Omental fat pad (tissue), 4 donors: ENCODE results near the gene EML1. TPM values are rescaled to one million over a fixed set of nuclear protein-coding genes. Genes with fewer than 3 reads are reported as not detected.

Experiments used
- ATAC-seq: fragments of 150-250 bp; one replicate; pipeline ENCODE4 v1.9.1; 2016; ENCODE audit warnings: mild to moderate bottlenecking, moderate library complexity; ENCODE audit not compliant: low FRiP score
- DNase-seq: peaks from one replicate; pipeline ENCODE4 v3.0.0-alpha.2; 2019; ENCODE audit warnings: low spot score
- total RNA-seq, 4 donors: library from RNA; depleted of rRNA; stranded (reverse); fragments of >200 nt; gene quantifications; one replicate each; pipeline ENCODE4 v1.1.0, GENCODE V29; 2016
- TF ChIP-seq, protein P1 (sequence below), 3 donors: fragments of 450-650 bp; IDR thresholded peaks; one replicate each; pipeline ENCODE4 v1.5.1; 2016 to 2017; ENCODE audit warnings: antibody characterized with exemption in 3 of 3, mild to moderate bottlenecking in 3 of 3, moderate library complexity in 2 of 3

EML1 gene
- total RNA-seq, 4 donors from 2014 or later: 33.2 to 88.0 (median 43.5) TPM

DNA sequence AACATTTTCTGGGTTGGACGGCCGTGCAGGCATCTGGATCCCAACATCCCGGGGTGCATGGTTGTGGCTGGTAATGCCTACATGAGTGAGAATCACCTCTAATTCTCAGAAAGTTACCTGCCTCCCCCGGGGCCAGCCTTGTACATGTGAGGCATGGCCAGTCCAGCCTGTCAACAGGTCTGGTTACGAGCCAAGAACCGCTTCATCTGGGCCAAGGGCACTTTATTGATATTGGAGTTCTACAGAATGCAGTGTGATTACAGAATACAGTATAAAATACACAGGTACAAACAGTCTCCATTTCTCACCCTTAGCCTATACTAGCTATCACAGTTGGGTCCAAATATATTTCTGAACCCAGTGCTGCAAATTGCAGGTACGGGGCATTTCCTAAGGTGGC, 187.1 kb downstream of the EML1 start:
- no peak for ATAC-seq
- DNase-seq: no peak
- TF ChIP-seq, protein P1, sequence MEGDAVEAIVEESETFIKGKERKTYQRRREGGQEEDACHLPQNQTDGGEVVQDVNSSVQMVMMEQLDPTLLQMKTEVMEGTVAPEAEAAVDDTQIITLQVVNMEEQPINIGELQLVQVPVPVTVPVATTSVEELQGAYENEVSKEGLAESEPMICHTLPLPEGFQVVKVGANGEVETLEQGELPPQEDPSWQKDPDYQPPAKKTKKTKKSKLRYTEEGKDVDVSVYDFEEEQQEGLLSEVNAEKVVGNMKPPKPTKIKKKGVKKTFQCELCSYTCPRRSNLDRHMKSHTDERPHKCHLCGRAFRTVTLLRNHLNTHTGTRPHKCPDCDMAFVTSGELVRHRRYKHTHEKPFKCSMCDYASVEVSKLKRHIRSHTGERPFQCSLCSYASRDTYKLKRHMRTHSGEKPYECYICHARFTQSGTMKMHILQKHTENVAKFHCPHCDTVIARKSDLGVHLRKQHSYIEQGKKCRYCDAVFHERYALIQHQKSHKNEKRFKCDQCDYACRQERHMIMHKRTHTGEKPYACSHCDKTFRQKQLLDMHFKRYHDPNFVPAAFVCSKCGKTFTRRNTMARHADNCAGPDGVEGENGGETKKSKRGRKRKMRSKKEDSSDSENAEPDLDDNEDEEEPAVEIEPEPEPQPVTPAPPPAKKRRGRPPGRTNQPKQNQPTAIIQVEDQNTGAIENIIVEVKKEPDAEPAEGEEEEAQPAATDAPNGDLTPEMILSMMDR (IDR thresholded peaks at IDR 0.05): no peak

- DNase-seq (no peak), ATAC-seq (no peak)
- TF ChIP-seq, protein P1 (IDR thresholded peaks at IDR 0.05): no peak
These were observed 188.6 kb downstream of the EML1 start for GRCh38 chr14:99981806-99982205.

DNA sequence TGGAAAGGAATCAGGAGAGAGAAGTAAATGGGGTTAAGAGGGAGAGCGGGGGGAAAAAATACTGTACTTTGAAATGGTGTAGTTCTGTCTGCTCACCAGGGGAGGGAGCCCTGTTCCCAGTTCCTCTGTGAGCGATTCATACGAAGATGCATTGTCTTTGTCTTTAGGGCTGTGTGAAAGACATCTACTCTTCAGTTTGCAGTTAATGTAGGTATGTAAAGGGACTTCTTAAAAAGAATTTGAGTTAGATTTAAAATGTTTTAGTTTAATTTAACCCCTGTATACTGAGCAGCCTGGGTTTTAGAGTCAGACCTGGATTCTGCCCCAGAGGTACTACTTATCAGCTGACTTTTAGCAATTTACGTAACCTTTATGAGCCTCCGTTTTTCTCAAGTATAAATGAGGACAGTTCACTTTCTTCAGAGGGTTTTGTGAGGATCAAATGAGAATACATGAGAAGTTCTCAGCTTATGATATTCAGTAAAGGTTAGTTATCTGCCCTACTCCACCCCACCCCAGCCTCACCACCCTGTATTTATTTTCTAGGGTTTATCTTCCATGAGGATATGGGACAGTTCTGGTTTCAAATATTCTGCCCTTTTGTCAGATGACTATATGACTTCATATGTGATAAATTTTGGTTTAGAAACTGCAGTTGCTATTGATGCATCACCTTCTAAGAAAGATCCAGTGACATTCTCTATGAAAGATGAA, 189.5 kb downstream of the EML1 start:
- TF ChIP-seq, protein P1 (IDR thresholded peaks at IDR 0.05): peak in 1 of 3 donors; percentile 92
- ATAC-seq (peak; percentile 87), DNase-seq (no peak)

DNA sequence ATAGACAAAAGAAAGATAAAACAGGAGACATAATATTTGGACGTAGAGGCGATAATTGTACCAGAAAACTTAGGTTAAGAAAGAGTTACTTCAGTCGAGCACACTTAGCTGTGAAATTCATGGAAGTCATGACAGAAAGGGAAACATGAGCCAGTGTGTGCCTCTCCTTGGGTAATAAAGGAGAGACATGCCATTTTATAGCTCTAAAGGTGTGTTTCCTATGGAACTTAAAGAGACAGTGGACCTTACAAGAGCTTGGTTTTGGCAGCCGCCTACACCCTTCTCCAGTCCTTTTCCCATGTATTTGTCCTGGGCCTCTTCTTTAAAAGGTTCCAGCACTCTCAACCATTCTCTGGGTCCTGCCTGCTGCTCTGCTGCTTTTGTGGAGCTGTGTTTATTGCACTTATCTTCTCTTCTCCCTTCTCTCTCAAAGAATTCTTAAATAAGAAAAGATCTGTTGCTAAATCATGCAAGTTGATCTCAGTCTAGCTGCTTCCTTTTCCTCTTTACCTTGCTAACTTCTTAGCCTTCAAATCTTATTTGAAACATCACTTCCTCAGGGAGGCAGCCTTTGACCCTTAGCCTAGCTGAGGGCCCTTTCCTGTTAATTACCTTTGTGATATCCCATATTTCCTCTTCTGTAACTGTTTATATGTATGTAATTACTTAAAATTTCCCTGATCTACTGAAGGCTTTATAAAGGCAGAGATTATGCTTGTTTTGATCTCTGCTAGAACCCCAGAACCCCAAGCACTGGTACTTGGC, 190.2 kb downstream of the EML1 start:
- ATAC-seq (no peak), DNase-seq (no peak)
- TF ChIP-seq, protein P1 (IDR thresholded peaks at IDR 0.05): no peak

DNA sequence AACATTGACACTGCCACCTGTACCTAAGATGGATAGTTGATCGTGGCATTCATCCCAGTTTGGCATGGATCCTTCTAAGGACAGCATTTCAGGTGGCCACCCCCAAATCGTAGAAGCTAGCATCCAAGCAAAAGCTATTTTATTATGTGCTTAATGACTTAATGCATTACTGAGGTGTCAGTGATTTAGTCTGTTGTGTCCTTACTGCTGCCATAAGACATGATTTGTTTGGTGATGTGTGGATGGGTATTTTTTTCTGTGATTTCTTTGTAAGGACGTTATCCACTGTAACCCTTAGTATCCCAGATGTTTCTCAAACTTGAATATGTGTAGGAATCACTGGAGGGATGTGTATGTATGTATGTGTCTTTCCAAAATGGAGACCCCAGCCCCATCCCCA, 190.8 kb downstream of the EML1 start:
- TF ChIP-seq, protein P1 (IDR thresholded peaks at IDR 0.05): no peak
- no peak for ATAC-seq
- DNase-seq: no peak

DNA sequence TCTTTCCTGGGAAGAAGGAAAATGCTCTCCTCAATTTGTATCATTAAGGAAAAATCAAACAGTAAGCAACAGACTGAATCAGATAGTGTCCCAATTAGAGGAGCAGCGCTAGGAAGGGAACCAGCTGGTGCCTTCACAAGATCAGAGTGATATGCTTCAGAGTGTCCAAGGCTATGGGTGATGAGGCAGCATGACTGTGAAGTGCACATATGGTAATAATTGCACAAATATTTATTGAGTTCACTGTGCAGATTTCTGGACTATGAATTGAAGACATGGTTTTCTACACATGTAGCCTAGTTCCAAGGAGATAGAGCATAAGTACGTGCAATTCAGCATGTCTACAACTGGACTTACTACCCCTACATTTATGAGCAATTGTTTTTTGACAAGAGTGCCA, 193.2 kb downstream of the EML1 start:
- TF ChIP-seq, protein P1 (IDR thresholded peaks at IDR 0.05): no peak

More for the DNA sequence above, 193.2 kb downstream of the EML1 start:
- no peak for ATAC-seq
- no peak for DNase-seq
